Panc1 (cell line): Measurements from ENCODE around the gene CMTM8.

Source experiments
- POLR2AphosphoS5 ChIP-seq: IDR thresholded peaks from 2 replicates; pipeline ENCODE4 v1.6.1; 2012; ENCODE audit warnings: mild to moderate bottlenecking, low read depth, low read length, moderate library complexity
- SIN3A ChIP-seq: IDR thresholded peaks from 2 replicates; pipeline ENCODE4 v1.6.1; 2012; ENCODE audit warnings: low read depth, mild to moderate bottlenecking, low read length, moderate library complexity, borderline replicate concordance; ENCODE audit not compliant: insufficient read depth
- TCF7L2 ChIP-seq: IDR thresholded peaks from 2 replicates; pipeline ENCODE4 v1.6.1; 2011; ENCODE audit warnings: mild to moderate bottlenecking, low read depth, low read length, inconsistent platforms
- TF ChIP-seq, protein P1 (sequence below): fragments of 450-650 bp; IDR thresholded peaks from 2 replicates; pipeline ENCODE4 v1.5.1; 2017; ENCODE audit warnings: mild to moderate bottlenecking
- TF ChIP-seq, protein P2 (sequence below), 2 experiments: IDR thresholded peaks; 2 replicates each; pipeline ENCODE4 v1.6.1; 2011 to 2012; ENCODE audit warnings: low read depth in 2 of 2, control low read depth in 1 of 2, low read length in 1 of 2, mild to moderate bottlenecking in 1 of 2, moderate library complexity in 1 of 2; ENCODE audit not compliant: insufficient read depth in 1 of 2

DNA sequence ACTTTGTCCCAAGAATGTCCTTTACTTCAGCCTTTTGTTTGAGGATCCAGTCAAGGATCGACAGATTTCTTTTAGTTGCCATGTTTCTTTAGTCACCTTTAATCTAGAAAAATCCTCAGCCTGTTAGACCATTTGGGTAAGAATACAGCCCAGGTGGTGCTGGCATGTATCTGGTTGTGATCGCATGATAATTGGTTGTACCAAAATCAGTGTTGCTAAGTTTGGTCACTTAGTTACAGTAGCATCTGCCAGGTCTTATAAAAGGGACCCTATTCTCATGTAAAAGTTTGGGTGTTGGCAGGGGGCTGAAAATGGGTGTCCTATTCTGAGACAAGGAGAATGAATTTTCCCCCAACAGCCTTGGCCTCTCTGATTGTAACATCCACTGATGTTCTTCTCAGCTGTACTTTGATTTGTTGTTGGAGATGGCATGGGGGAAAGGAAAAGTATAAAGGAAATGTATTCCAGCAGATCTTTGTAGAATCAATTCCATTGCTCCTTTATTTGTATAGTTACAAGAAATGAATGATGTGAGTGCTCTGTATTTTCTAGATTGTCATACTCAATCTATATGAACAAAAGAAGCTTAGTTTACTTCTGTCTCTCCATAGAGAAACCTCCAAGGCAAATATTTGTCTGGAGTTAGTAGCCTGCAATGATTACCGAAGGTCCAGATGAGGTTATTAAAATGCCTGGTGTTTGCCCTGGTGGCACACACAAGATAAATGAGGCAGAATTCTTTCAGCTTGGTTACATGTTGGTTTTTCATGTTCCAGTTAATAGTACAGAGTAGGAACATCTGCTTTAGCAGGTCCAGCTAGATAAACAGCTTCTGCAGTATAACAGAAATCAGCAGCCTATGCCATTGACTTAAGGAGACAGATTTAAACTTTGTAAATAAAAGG is 65.7 kb downstream of the CMTM8 start:
- TF ChIP-seq, protein P1, sequence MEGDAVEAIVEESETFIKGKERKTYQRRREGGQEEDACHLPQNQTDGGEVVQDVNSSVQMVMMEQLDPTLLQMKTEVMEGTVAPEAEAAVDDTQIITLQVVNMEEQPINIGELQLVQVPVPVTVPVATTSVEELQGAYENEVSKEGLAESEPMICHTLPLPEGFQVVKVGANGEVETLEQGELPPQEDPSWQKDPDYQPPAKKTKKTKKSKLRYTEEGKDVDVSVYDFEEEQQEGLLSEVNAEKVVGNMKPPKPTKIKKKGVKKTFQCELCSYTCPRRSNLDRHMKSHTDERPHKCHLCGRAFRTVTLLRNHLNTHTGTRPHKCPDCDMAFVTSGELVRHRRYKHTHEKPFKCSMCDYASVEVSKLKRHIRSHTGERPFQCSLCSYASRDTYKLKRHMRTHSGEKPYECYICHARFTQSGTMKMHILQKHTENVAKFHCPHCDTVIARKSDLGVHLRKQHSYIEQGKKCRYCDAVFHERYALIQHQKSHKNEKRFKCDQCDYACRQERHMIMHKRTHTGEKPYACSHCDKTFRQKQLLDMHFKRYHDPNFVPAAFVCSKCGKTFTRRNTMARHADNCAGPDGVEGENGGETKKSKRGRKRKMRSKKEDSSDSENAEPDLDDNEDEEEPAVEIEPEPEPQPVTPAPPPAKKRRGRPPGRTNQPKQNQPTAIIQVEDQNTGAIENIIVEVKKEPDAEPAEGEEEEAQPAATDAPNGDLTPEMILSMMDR, result no peak
- TF ChIP-seq TCF7L2 (no peak), SIN3A (no peak), POLR2AphosphoS5 (no peak)
- TF ChIP-seq, protein P2, sequence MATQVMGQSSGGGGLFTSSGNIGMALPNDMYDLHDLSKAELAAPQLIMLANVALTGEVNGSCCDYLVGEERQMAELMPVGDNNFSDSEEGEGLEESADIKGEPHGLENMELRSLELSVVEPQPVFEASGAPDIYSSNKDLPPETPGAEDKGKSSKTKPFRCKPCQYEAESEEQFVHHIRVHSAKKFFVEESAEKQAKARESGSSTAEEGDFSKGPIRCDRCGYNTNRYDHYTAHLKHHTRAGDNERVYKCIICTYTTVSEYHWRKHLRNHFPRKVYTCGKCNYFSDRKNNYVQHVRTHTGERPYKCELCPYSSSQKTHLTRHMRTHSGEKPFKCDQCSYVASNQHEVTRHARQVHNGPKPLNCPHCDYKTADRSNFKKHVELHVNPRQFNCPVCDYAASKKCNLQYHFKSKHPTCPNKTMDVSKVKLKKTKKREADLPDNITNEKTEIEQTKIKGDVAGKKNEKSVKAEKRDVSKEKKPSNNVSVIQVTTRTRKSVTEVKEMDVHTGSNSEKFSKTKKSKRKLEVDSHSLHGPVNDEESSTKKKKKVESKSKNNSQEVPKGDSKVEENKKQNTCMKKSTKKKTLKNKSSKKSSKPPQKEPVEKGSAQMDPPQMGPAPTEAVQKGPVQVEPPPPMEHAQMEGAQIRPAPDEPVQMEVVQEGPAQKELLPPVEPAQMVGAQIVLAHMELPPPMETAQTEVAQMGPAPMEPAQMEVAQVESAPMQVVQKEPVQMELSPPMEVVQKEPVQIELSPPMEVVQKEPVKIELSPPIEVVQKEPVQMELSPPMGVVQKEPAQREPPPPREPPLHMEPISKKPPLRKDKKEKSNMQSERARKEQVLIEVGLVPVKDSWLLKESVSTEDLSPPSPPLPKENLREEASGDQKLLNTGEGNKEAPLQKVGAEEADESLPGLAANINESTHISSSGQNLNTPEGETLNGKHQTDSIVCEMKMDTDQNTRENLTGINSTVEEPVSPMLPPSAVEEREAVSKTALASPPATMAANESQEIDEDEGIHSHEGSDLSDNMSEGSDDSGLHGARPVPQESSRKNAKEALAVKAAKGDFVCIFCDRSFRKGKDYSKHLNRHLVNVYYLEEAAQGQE (IDR thresholded peaks at IDR 0.05; ENCODE audit: insufficient read depth in 1 of 2, low read depth in 2 of 2, low read length in 1 of 2), result no peak
